HepG2 (cell line): Measurements from ENCODE around the gene CNPY4. TPM values are rescaled to one million over a fixed set of nuclear protein-coding genes. Genes with fewer than 3 reads are reported as not detected.

Experiments
- DNMT3B ChIP-seq: conservative IDR thresholded peaks from 2 replicates; pipeline ENCODE4 v1.6.1; 2016; ENCODE audit warnings: missing biosample characterization, control low read depth
- ELF4 ChIP-seq: sonication (generic); formaldehyde crosslinking; IDR thresholded peaks from 2 replicates; pipeline ENCODE4 v1.5.0; 2020; ENCODE audit warnings: missing genetic modification reagents, mild to moderate bottlenecking, moderate library complexity, borderline replicate concordance
- ETV5 ChIP-seq: IDR thresholded peaks from 2 replicates; pipeline ENCODE4 v1.6.1; 2018; ENCODE audit warnings: missing biosample characterization, missing genetic modification reagents, inconsistent platforms, borderline replicate concordance
- FOSL1 ChIP-seq: sonication (generic); formaldehyde crosslinking; IDR thresholded peaks from 2 replicates; pipeline ENCODE4 v1.9.0; 2021; ENCODE audit warnings: missing genetic modification reagents, borderline replicate concordance
- HNRNPL ChIP-seq: fragments of 200-400 bp; formaldehyde crosslinking; IDR thresholded peaks from 2 replicates; pipeline ENCODE4 v1.6.1; 2017; ENCODE audit warnings: mild to moderate bottlenecking, low read depth, low read length
- JUNB ChIP-seq: sonication (generic); formaldehyde crosslinking; IDR thresholded peaks from 2 replicates; pipeline ENCODE4 v1.8.0; 2022; ENCODE audit warnings: missing genetic modification reagents, mild to moderate bottlenecking, borderline replicate concordance
- JUND ChIP-seq: sonication (generic); formaldehyde crosslinking; IDR thresholded peaks from 2 replicates; pipeline ENCODE4 v1.8.0; 2022; ENCODE audit warnings: mild to moderate bottlenecking, missing genetic modification reagents
- KDM4B ChIP-seq: sonication (generic); formaldehyde crosslinking; IDR thresholded peaks from 2 replicates; pipeline ENCODE4 v1.4.0; 2020; ENCODE audit warnings: missing genetic modification reagents
- MAFK ChIP-seq, 2 experiments: IDR thresholded peaks in 1 of 2; conservative IDR thresholded peaks in 1 of 2; 2 replicates each; pipeline ENCODE4 v1.6.1; 2011; ENCODE audit warnings: improper control_type of control experiment in 2 of 2, low read length in 2 of 2
- MTA3 ChIP-seq: sonication (generic); formaldehyde crosslinking; IDR thresholded peaks from 2 replicates; pipeline ENCODE4 v1.4.0; 2020; ENCODE audit warnings: missing genetic modification reagents
- POLR2AphosphoS2 ChIP-seq: IDR thresholded peaks from 2 replicates; pipeline ENCODE4 v1.6.1; 2011; ENCODE audit warnings: low read depth, low read length, improper control_type of control experiment
- RERE ChIP-seq: IDR thresholded peaks from 2 replicates; pipeline ENCODE4 v1.6.1; 2016; ENCODE audit warnings: low read depth, missing genetic modification reagents, missing compliant biosample characterization
- RNF219 ChIP-seq: sonication (generic); formaldehyde crosslinking; IDR thresholded peaks from 2 replicates; pipeline ENCODE4 v1.5.0; 2020; ENCODE audit warnings: mild to moderate bottlenecking, missing genetic modification reagents
- SKIL ChIP-seq: sonication (generic); formaldehyde crosslinking; IDR thresholded peaks from 2 replicates; pipeline ENCODE4 v1.8.0; 2022; ENCODE audit warnings: missing genetic modification reagents, mild to moderate bottlenecking, moderate library complexity, borderline replicate concordance
- TGIF2 ChIP-seq: IDR thresholded peaks from 2 replicates; pipeline ENCODE4 v1.6.1; 2016; ENCODE audit warnings: control low read depth, missing compliant biosample characterization
- WIZ ChIP-seq: sonication (generic); formaldehyde crosslinking; IDR thresholded peaks from 2 replicates; pipeline ENCODE4 v1.5.1; 2020; ENCODE audit warnings: mild to moderate bottlenecking, missing genetic modification reagents
- ZBTB20 ChIP-seq: sonication (generic); formaldehyde crosslinking; IDR thresholded peaks from 2 replicates; pipeline ENCODE4 v1.8.1; 2023; ENCODE audit warnings: missing genetic modification reagents, low read depth, mild to moderate bottlenecking, borderline replicate concordance
- ZFP90 ChIP-seq: sonication (generic); formaldehyde crosslinking; IDR thresholded peaks from 2 replicates; pipeline ENCODE4 v1.8.0; 2022; ENCODE audit warnings: missing genetic modification reagents, mild to moderate bottlenecking, inconsistent platforms, borderline replicate concordance
- ZNF891 ChIP-seq: sonication (generic); formaldehyde crosslinking; IDR thresholded peaks from 2 replicates; pipeline ENCODE4 v1.5.0; 2020; ENCODE audit warnings: mild to moderate bottlenecking, missing genetic modification reagents
- polyA plus RNA-seq, 8 experiments: library from polyadenylated mRNA; depleted of rRNA in 3 of 8; stranded (reverse) in 7 of 8; unstranded in 1 of 8; fragments of >200 nt; fragmentation: Illumina TruSeq in 4 of 8; extraction: Trizol in 4 of 8; gene quantifications; 2 replicates each; pipeline versions ENCODE4 v1.2.1 to v1.2.3, GENCODE V29; 2011 to 2016; ENCODE audit warnings: low read depth in 4 of 8, missing spikeins in 1 of 8, mixed read lengths in 1 of 8; ENCODE audit not compliant: insufficient read depth in 1 of 8
- total RNA-seq, 5 experiments: library from RNA; depleted of rRNA; stranded (reverse); fragments of >200 nt; fragmentation: Illumina TruSeq; extraction: Trizol; gene quantifications; 2 replicates each; pipeline ENCODE4 v1.2.3, GENCODE V29; 2016; ENCODE audit warnings: low read depth in 1 of 5

Gene CNPY4
- total and polyA plus RNA-seq, 2 of the 13 experiments (the other 11 are each of a cell fraction or from before 2014, with no cell fraction given) = 6.2 to 12.7 TPM

- TF ChIP-seq SKIL (0 out of 2 replicates have a peak, but pooled peaks have one; percentile 7), ETV5 (CRISPR knock-in tag) (no peak; the same call in 1 of the 2 replicates), MAFK (conservative IDR thresholded peaks at IDR 0.05 in 1 of 2, IDR thresholded peaks at IDR 0.05 in 1 of 2; ENCODE audit: low read length in 2 of 2) (no peak), TGIF2 (no peak; the same call in 1 of the 2 replicates), RNF219 (CRISPR knock-in tag) (no peak), ELF4 (CRISPR knock-in tag) (no peak), FOSL1 (no peak), MTA3 (CRISPR knock-in tag) (no peak), RERE (CRISPR knock-in tag) (no peak), ZFP90 (CRISPR knock-in tag) (no peak; the same call in 1 of the 2 replicates), ZNF891 (CRISPR knock-in tag) (no peak; the same call in 1 of the 2 replicates), ZBTB20 (CRISPR knock-in tag) (no peak; the same call in 1 of the 2 replicates), JUND (CRISPR knock-in tag) (no peak), KDM4B (CRISPR knock-in tag) (no peak), POLR2AphosphoS2 (0 out of 2 replicates have a peak, but pooled peaks have one; percentile 41), WIZ (CRISPR knock-in tag) (no peak), HNRNPL (peak; percentile 48; the same call in 1 of the 2 replicates), DNMT3B (CRISPR knock-in tag) (no peak), JUNB (CRISPR knock-in tag) (no peak)
Measured at GRCh38 chr7:100126931-100127865, 7.8 kb downstream of the CNPY4 start, which contains the start of gene MBLAC1 (continued).
